SK-N-SH (cell line): ENCODE data around the gene HNF1A. TPM values are rescaled to one million over a fixed set of nuclear protein-coding genes. Genes with fewer than 3 reads are reported as not detected.

ENCODE experiments used
- CTCF ChIA-PET: fragments of 300-600, 350-600 bp; formaldehyde crosslinking; extraction: SDS; loops from one replicate; lab custom pipeline; 2021; lab: Yijun Ruan, JAX
- POLR2A ChIA-PET: fragments of 350-600 bp; sonication (Branson Sonifier 250); formaldehyde crosslinking; extraction: SDS; loops from one replicate; lab custom pipeline; 2020; ENCODE audit warnings: antibody characterized with exemption, inconsistent platforms; lab: Yijun Ruan, JAX
- DNase-seq: peaks from one replicate; pipeline ENCODE4 v3.0.0; 2012
- H2AFZ ChIP-seq: fragments of 200-600 bp; sonication (generic); 2 replicates; pipeline ENCODE4 v1.8.1; 2016; ENCODE audit warnings: antibody characterized with exemption, mild to moderate bottlenecking, low read depth
- H3F3A ChIP-seq: fragments of 200-600 bp; sonication (generic); replicated peaks from 2 replicates; pipeline ENCODE3; 2016; ENCODE audit warnings: antibody characterized with exemption, mild to moderate bottlenecking; ENCODE audit not compliant: insufficient read depth
- H3K27ac ChIP-seq, 2 experiments: fragments of 200-500 bp in 1 of 2; fragments of 200-600 bp in 1 of 2; sonication (Bioruptor generic) in 1 of 2; sonication (generic), shearing (Covaris generic) in 1 of 2; 2 replicates each; pipeline versions ENCODE4 v1.5.1 to v1.6.1; 2014 to 2016; ENCODE audit warnings: low read depth in 2 of 2, inconsistent platforms in 1 of 2, low read length in 1 of 2, mild to moderate bottlenecking in 1 of 2, mixed read lengths in 1 of 2
- H3K27me3 ChIP-seq: fragments of 200-600 bp; sonication (generic), shearing (Covaris generic); 2 replicates; pipeline ENCODE4 v1.6.1; 2016; ENCODE audit warnings: mixed run types; ENCODE audit not compliant: insufficient read depth
- H3K36me3 ChIP-seq, 2 experiments: fragments of 200-500 bp in 1 of 2; fragments of 200-600 bp in 1 of 2; sonication (Bioruptor generic) in 1 of 2; sonication (generic) in 1 of 2; replicated peaks in 1 of 2; 2 replicates each; pipeline versions ENCODE3 to v1.5.1; 2014 to 2016; ENCODE audit warnings: low read length in 1 of 2, mild to moderate bottlenecking in 1 of 2; ENCODE audit not compliant: insufficient read depth in 2 of 2, control insufficient read depth in 1 of 2
- H3K4me1 ChIP-seq, 2 experiments: fragments of 200-500 bp in 1 of 2; fragments of 200-600 bp in 1 of 2; sonication (Bioruptor generic) in 1 of 2; sonication (generic), shearing (Covaris generic) in 1 of 2; 2 replicates each; pipeline versions ENCODE4 v1.5.1 to v1.6.1; 2014 to 2016; ENCODE audit warnings: low read depth in 1 of 2, low read length in 1 of 2, mixed run types in 1 of 2; ENCODE audit not compliant: insufficient read depth in 2 of 2, control insufficient read depth in 1 of 2
- H3K4me2 ChIP-seq: fragments of 200-600 bp; sonication (generic), shearing (Covaris generic); 2 replicates; pipeline ENCODE4 v1.6.1; 2017; ENCODE audit warnings: mixed run types
- H3K4me3 ChIP-seq, 2 experiments: fragments of 200-500 bp in 1 of 2; fragments of 200-600 bp in 1 of 2; sonication (Bioruptor generic) in 1 of 2; sonication (generic), shearing (Covaris generic) in 1 of 2; 2 replicates each; pipeline versions ENCODE4 v1.5.1 to v1.8.1; 2014 to 2016; ENCODE audit warnings: low read depth in 2 of 2, inconsistent platforms in 1 of 2, low read length in 1 of 2, mild to moderate bottlenecking in 1 of 2, mixed read lengths in 1 of 2, moderate library complexity in 1 of 2
- H3K79me2 ChIP-seq: fragments of 200-600 bp; sonication (generic); 2 replicates; pipeline ENCODE4 v1.8.1; 2017; ENCODE audit warnings: mild to moderate bottlenecking; ENCODE audit not compliant: insufficient read depth
- H3K9ac ChIP-seq: fragments of 200-600 bp; sonication (generic); 2 replicates; pipeline ENCODE4 v1.6.1; 2017; ENCODE audit warnings: mixed run types
- H3K9me2 ChIP-seq: fragments of 200-600 bp; sonication (generic); 2 replicates; pipeline ENCODE4 v1.6.1; 2017; ENCODE audit warnings: mixed run types
- H3K9me3 ChIP-seq: fragments of 200-600 bp; sonication (generic); 2 replicates; pipeline ENCODE4 v1.6.1; 2017; ENCODE audit warnings: mixed run types, mild to moderate bottlenecking, moderate library complexity
- H4K20me1 ChIP-seq: fragments of 200-600 bp; sonication (generic); 2 replicates; pipeline ENCODE4 v1.6.1; 2017; ENCODE audit warnings: mild to moderate bottlenecking, mixed run types; ENCODE audit not compliant: insufficient read depth
- ELF1 ChIP-seq: IDR thresholded peaks from 2 replicates; pipeline ENCODE4 v1.4.0; 2012
- EP300 ChIP-seq, 2 experiments: IDR thresholded peaks; 2 replicates each; pipeline versions ENCODE4 v1.4.0 to v1.6.1; 2012; ENCODE audit warnings: borderline replicate concordance in 1 of 2, low read depth in 1 of 2, low read length in 1 of 2
- FOXJ3 ChIP-seq: sonication (generic); formaldehyde crosslinking; IDR thresholded peaks from 2 replicates; pipeline ENCODE4 v1.5.1; 2020; ENCODE audit warnings: mild to moderate bottlenecking, missing genetic modification reagents
- GATA2 ChIP-seq: sonication (generic); formaldehyde crosslinking; IDR thresholded peaks from 2 replicates; pipeline ENCODE4 v1.5.0; 2020; ENCODE audit warnings: mild to moderate bottlenecking, missing genetic modification reagents
- IRF3 ChIP-seq: fragments of 150-350 bp; IDR thresholded peaks from 2 replicates; pipeline ENCODE4 v1.6.1; 2016; ENCODE audit warnings: mild to moderate bottlenecking, low read depth, low read length
- MXI1 ChIP-seq: IDR thresholded peaks from 2 replicates; pipeline ENCODE4 v1.6.1; 2012; ENCODE audit warnings: mild to moderate bottlenecking, low read depth, low read length, improper control_type of control experiment
- RAD21 ChIP-seq: IDR thresholded peaks from 2 replicates; pipeline ENCODE4 v1.6.1; 2012; ENCODE audit warnings: mild to moderate bottlenecking, low read length
- WGBS: methylation state at CpG from one replicate; pipeline ENCODE4 v1.1.6; 2017; ENCODE audit warnings: low lambda C conversion rate; 5-methylcytosine and 5-hydroxymethylcytosine counted together
- polyA plus RNA-seq, 3 experiments: library from polyadenylated mRNA; depleted of rRNA; stranded (reverse); fragments of >200 nt; gene quantifications; 2 replicates each; pipeline ENCODE4 v1.2.3, GENCODE V29; 2012
- TF ChIP-seq, protein P1 (sequence below): IDR thresholded peaks from 2 replicates; pipeline ENCODE4 v1.6.1; 2012; ENCODE audit warnings: mild to moderate bottlenecking, low read depth, low read length, moderate library complexity
- TF ChIP-seq, protein P2 (sequence below): IDR thresholded peaks from 2 replicates; pipeline ENCODE4 v1.4.0; 2012; ENCODE audit warnings: low read depth

HNF1A gene
- polyA plus RNA-seq, 1 of the 3 experiments (the other 2 are of a cell fraction) = not detected

DNA sequence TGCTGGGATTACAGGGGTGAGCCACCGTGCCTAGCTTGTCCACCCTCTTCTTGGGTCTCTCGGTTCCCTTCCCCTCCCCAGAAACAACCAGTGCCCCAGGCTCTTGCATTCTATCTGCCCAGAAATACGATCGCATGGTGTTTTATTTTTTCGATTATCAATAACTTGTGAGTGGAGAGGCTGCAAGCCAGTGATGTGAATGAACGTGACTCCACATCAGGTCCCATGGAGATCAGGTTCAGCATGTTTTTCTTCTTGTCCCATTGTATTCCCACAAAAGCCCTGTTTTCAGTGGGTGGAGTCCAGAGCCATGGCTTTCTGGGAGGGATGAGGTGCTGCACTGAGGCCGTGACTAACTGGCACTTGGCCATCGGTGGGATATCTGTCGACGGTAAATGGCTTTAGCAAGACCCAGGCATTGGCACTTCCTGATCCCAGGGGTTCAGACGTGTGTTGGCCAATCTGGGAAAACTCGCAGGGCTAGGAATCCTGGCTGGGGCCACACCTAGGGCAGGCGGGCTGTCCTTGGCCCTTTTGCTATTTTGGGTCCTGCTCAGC lies 12.7 kb upstream of the HNF1A start:
- no peaks in the 10 kb centered on the region; the same call in 1 of the 2 replicates for H3K27me3 ChIP-seq
- ChIA-PET CTCF (interaction anchor here (0.6 to 1.7 kb wide), 2 partner anchors 141 to 318 kb away, joined by 3 to 8 read pairs; no protein-coding TSS in a partner anchor), POLR2A (no interaction called here)
- no peak overlapping the region for H2AFZ ChIP-seq
- H3F3A ChIP-seq = no peaks in the 10 kb centered on the region
- H3K9me3 ChIP-seq = no peaks in the 10 kb centered on the region
- no peak overlapping the region for H3K4me2 ChIP-seq
- no peak overlapping the region for H3K9ac ChIP-seq
- no peak overlapping the region for H3K4me3 ChIP-seq
- no peaks in the 10 kb centered on the region for H3K36me3 ChIP-seq
- H3K79me2 ChIP-seq = no peaks in the 10 kb centered on the region
- no peak overlapping the region for H3K27ac ChIP-seq
- no peak for DNase-seq
- WGBS = 74% methylated on average over 11 of the region's 13 CpGs
- TF ChIP-seq IRF3 = no peak
- TF ChIP-seq, protein P1, sequence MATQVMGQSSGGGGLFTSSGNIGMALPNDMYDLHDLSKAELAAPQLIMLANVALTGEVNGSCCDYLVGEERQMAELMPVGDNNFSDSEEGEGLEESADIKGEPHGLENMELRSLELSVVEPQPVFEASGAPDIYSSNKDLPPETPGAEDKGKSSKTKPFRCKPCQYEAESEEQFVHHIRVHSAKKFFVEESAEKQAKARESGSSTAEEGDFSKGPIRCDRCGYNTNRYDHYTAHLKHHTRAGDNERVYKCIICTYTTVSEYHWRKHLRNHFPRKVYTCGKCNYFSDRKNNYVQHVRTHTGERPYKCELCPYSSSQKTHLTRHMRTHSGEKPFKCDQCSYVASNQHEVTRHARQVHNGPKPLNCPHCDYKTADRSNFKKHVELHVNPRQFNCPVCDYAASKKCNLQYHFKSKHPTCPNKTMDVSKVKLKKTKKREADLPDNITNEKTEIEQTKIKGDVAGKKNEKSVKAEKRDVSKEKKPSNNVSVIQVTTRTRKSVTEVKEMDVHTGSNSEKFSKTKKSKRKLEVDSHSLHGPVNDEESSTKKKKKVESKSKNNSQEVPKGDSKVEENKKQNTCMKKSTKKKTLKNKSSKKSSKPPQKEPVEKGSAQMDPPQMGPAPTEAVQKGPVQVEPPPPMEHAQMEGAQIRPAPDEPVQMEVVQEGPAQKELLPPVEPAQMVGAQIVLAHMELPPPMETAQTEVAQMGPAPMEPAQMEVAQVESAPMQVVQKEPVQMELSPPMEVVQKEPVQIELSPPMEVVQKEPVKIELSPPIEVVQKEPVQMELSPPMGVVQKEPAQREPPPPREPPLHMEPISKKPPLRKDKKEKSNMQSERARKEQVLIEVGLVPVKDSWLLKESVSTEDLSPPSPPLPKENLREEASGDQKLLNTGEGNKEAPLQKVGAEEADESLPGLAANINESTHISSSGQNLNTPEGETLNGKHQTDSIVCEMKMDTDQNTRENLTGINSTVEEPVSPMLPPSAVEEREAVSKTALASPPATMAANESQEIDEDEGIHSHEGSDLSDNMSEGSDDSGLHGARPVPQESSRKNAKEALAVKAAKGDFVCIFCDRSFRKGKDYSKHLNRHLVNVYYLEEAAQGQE = no peak
- TF ChIP-seq, all 33 proteins: peak for 0
- H3K4me1 ChIP-seq = no peaks in the 10 kb centered on the region
- H3K9me2 ChIP-seq = no peaks in the 10 kb centered on the region
- H4K20me1 ChIP-seq = no peaks in the 10 kb centered on the region

- H3K4me3 ChIP-seq = no peak overlapping the region
- H3K9me3 ChIP-seq = no peaks in the 10 kb centered on the region
- ChIA-PET CTCF (interaction anchor here (1.2 to 5.2 kb wide), 4 partner anchors 10 to 323 kb away, joined by 3 to 101 read pairs (median 13); no protein-coding TSS in a partner anchor), POLR2A (interaction anchor here (0.6 kb wide), 1 partner anchor 12 kb away, joined by 6 read pairs; no protein-coding TSS in a partner anchor)
- H3K9ac ChIP-seq = no peak overlapping the region
- H2AFZ ChIP-seq = no peak overlapping the region
- H3K9me2 ChIP-seq = no peaks in the 10 kb centered on the region
- WGBS = 92% methylated on average over 3 of the region's 3 CpGs
- H4K20me1 ChIP-seq = no peaks in the 10 kb centered on the region
- TF ChIP-seq MXI1 (no peak), RAD21 (no peak), FOXJ3 (CRISPR knock-in tag) (no peak), EP300 (IDR thresholded peaks at IDR 0.05; ENCODE audit: borderline replicate concordance in 1 of 2, low read depth in 1 of 2, low read length in 1 of 2) (no peak), GATA2 (CRISPR knock-in tag) (no peak), ELF1 (no peak)
- TF ChIP-seq, protein P2, sequence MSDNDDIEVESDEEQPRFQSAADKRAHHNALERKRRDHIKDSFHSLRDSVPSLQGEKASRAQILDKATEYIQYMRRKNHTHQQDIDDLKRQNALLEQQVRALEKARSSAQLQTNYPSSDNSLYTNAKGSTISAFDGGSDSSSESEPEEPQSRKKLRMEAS = no peak
- no peak overlapping the region for H3K4me2 ChIP-seq
- no peak for DNase-seq
- H3K4me1 ChIP-seq = peaks cover 0 to 2% of the 10 kb centered on the region in 2 experiments; a peak in 1 of 4 replicates
- no peaks in the 10 kb centered on the region for H3K36me3 ChIP-seq
- no peaks in the 10 kb centered on the region for H3K79me2 ChIP-seq
- H3K27ac ChIP-seq = no peak overlapping the region
- no peaks in the 10 kb centered on the region; the same call in 1 of the 2 replicates for H3K27me3 ChIP-seq
- H3F3A ChIP-seq = no peaks in the 10 kb centered on the region
These were observed 8.0 kb upstream of the HNF1A start for GRCh38 chr12:120970310-120970709.
